Liver (tissue), 9 donors: ENCODE results near the gene LOXL3. TPM values are rescaled to one million over a fixed set of nuclear protein-coding genes. Genes with fewer than 3 reads are reported as not detected.

Source experiments
- DNase-seq: peaks from one replicate; pipeline ENCODE4 v3.0.0-alpha.2; 2017; ENCODE audit warnings: low spot score
- H3K27ac ChIP-seq, 2 donors: one replicate each; pipeline ENCODE4 v1.7.0; 2013; ENCODE audit warnings: inconsistent platforms in 2 of 2, low read length in 2 of 2, control low read depth in 1 of 2, low read depth in 1 of 2, mild to moderate bottlenecking in 1 of 2
- H3K27me3 ChIP-seq, 4 donors: one replicate each; pipeline versions ENCODE4 v1.6.1 to v1.7.0; 2013; ENCODE audit warnings: low read length in 3 of 4, inconsistent platforms in 1 of 4, mild to moderate bottlenecking in 1 of 4, moderate library complexity in 1 of 4; ENCODE audit not compliant: control insufficient read depth in 4 of 4, insufficient read depth in 4 of 4
- H3K36me3 ChIP-seq, 4 donors: one replicate each; pipeline versions ENCODE4 v1.6.1 to v1.7.0; 2013; ENCODE audit warnings: low read length in 3 of 4, mild to moderate bottlenecking in 3 of 4, low read depth in 1 of 4, moderate library complexity in 1 of 4; ENCODE audit not compliant: control insufficient read depth in 4 of 4, insufficient read depth in 3 of 4
- H3K4me1 ChIP-seq, 4 donors: one replicate each; pipeline versions ENCODE4 v1.6.1 to v1.7.0; 2013; ENCODE audit warnings: low read length in 3 of 4, mild to moderate bottlenecking in 3 of 4, moderate library complexity in 1 of 4; ENCODE audit not compliant: control insufficient read depth in 4 of 4, insufficient read depth in 4 of 4
- H3K4me3 ChIP-seq, 3 donors: one replicate each; pipeline versions ENCODE4 v1.6.1 to v1.7.0; 2013; ENCODE audit warnings: low read length in 3 of 3, control low read depth in 1 of 3, low read depth in 1 of 3, mild to moderate bottlenecking in 1 of 3
- H3K9ac ChIP-seq, 2 donors: one replicate each; pipeline ENCODE4 v1.7.0; 2013; ENCODE audit warnings: low read length in 2 of 2, mild to moderate bottlenecking in 2 of 2, moderate library complexity in 2 of 2, control low read depth in 1 of 2, low read depth in 1 of 2
- H3K9me3 ChIP-seq, 4 donors: one replicate each; pipeline versions ENCODE4 v1.6.1 to v1.7.0; 2013; ENCODE audit warnings: low read length in 3 of 4; ENCODE audit not compliant: control insufficient read depth in 4 of 4
- ATF3 ChIP-seq: IDR thresholded peaks from 2 replicates; pipeline ENCODE4 v1.6.1; 2016; ENCODE audit warnings: antibody characterized with exemption
- CTCF ChIP-seq: fragments of 150-350 bp; IDR thresholded peaks from 2 replicates; pipeline ENCODE4 v1.5.1; 2017; ENCODE audit warnings: improper control_type of control experiment, low read depth, low read length; ENCODE audit not compliant: missing input control
- EGR1 ChIP-seq, 2 donors: IDR thresholded peaks; 2 replicates each; pipeline ENCODE4 v1.6.1; 2016 to 2018; ENCODE audit warnings: antibody characterized with exemption in 2 of 2, low read depth in 2 of 2
- FOXA1 ChIP-seq: IDR thresholded peaks from 2 replicates; pipeline ENCODE4 v1.6.1; 2016; ENCODE audit warnings: antibody characterized with exemption
- FOXA2 ChIP-seq: IDR thresholded peaks from 2 replicates; pipeline ENCODE4 v1.6.1; 2016; ENCODE audit warnings: antibody characterized with exemption
- GABPA ChIP-seq, 2 donors: IDR thresholded peaks in 1 of 2; conservative IDR thresholded peaks in 1 of 2; 2 replicates each; pipeline ENCODE4 v1.6.1; 2016; ENCODE audit warnings: antibody characterized with exemption in 2 of 2, mild to moderate bottlenecking in 1 of 2, moderate library complexity in 1 of 2
- HNF4A ChIP-seq, 2 donors: conservative IDR thresholded peaks; 2 replicates each; pipeline ENCODE4 v1.6.1; 2016; ENCODE audit warnings: antibody characterized with exemption in 2 of 2, mild to moderate bottlenecking in 2 of 2
- HNF4G ChIP-seq: IDR thresholded peaks from 2 replicates; pipeline ENCODE4 v1.6.1; 2016; ENCODE audit warnings: antibody characterized with exemption
- JUND ChIP-seq, 2 donors: IDR thresholded peaks; 2 replicates each; pipeline ENCODE4 v1.6.1; 2016; ENCODE audit warnings: antibody characterized with exemption in 2 of 2
- MAX ChIP-seq: IDR thresholded peaks from 2 replicates; pipeline ENCODE4 v1.6.1; 2016; ENCODE audit warnings: antibody characterized with exemption
- NR2F2 ChIP-seq: IDR thresholded peaks from 2 replicates; pipeline ENCODE4 v1.6.1; 2016; ENCODE audit warnings: antibody characterized with exemption
- RAD21 ChIP-seq, 2 donors: IDR thresholded peaks; 2 replicates each; pipeline ENCODE4 v1.6.1; 2016; ENCODE audit warnings: antibody characterized with exemption in 2 of 2, mild to moderate bottlenecking in 2 of 2
- REST ChIP-seq: IDR thresholded peaks from 2 replicates; pipeline ENCODE4 v1.6.1; 2016; ENCODE audit warnings: antibody characterized with exemption, mild to moderate bottlenecking
- RXRA ChIP-seq, 2 donors: IDR thresholded peaks; 2 replicates each; pipeline ENCODE4 v1.6.1; 2017 to 2018; ENCODE audit warnings: antibody characterized with exemption in 2 of 2, mild to moderate bottlenecking in 1 of 2
- SP1 ChIP-seq: IDR thresholded peaks from 2 replicates; pipeline ENCODE4 v1.6.1; 2018; ENCODE audit warnings: antibody characterized with exemption, mild to moderate bottlenecking
- TAF1 ChIP-seq: conservative IDR thresholded peaks from 2 replicates; pipeline ENCODE4 v1.6.1; 2016; ENCODE audit warnings: antibody characterized with exemption, mild to moderate bottlenecking
- YY1 ChIP-seq: IDR thresholded peaks from 2 replicates; pipeline ENCODE4 v1.6.1; 2016; ENCODE audit warnings: antibody characterized with exemption, mild to moderate bottlenecking
- ZBTB33 ChIP-seq: IDR thresholded peaks from 2 replicates; pipeline ENCODE4 v1.6.1; 2016; ENCODE audit warnings: antibody characterized with exemption
- WGBS: extraction: QIAGEN DNeasy Blood & Tissue Kit; methylation state at CpG from one replicate; pipeline ENCODE4 v1.1.7; 2013; 5-methylcytosine and 5-hydroxymethylcytosine counted together
- polyA plus RNA-seq, 2 donors: library from polyadenylated mRNA; stranded (reverse) in 1 of 2; unstranded in 1 of 2; fragments of 200-250 nt in 1 of 2; fragments of >200 nt in 1 of 2; fragmentation: Nextera tagmentation in 1 of 2; extraction: Ambion mirVana in 1 of 2; gene quantifications; one replicate each; pipeline versions ENCODE4 v1.2.1 to v1.2.3, GENCODE V29; 2013 to 2015
- total RNA-seq, 2 donors: library from RNA; depleted of rRNA; stranded (reverse); fragments of >200 nt; gene quantifications; one replicate each; pipeline ENCODE4 v1.2.3, GENCODE V29; 2014
- donor health status: healthy.
- donor health status: healthy.
- donor health status: healthy.
- donor health status: healthy.
- donor health status: healthy.

LOXL3 gene
- total and polyA plus RNA-seq, 4 donors: 0.31 to 2.8 (median 1.3) TPM

GRCh38 chr2:74569686-74570085 lies 15.9 kb upstream of the LOXL3 start:
- no peaks in the 10 kb centered on the region for H3K4me1 ChIP-seq
- WGBS: 94% methylated on average over 1 of the region's 1 CpG
- no peak overlapping the region for H3K9ac ChIP-seq
- H3K27me3 ChIP-seq: no peaks in the 10 kb centered on the region
- no peak overlapping the region for H3K4me3 ChIP-seq
- H3K9me3 ChIP-seq: no peaks in the 10 kb centered on the region
- no peaks in the 10 kb centered on the region for H3K36me3 ChIP-seq
- H3K27ac ChIP-seq: no peak overlapping the region
- TF ChIP-seq FOXA1 (no peak), FOXA2 (no peak), TAF1 (no peak)
- DNase-seq: no peak

- Histone ChIP-seq H3K27me3 (no peaks in the 10 kb centered on the region), H3K9me3 (no peaks in the 10 kb centered on the region), H3K36me3 (no peaks in the 10 kb centered on the region), H3K4me1 (no peaks in the 10 kb centered on the region), H3K27ac (no peak overlapping the region), H3K4me3 (no peak overlapping the region), H3K9ac (no peak overlapping the region)
- no peak for DNase-seq
- TF ChIP-seq ZBTB33: no peak
- no peak for TF ChIP-seq FOXA2
- TF ChIP-seq RAD21 (IDR thresholded peaks at IDR 0.05): no peak
- no peak for TF ChIP-seq HNF4G
- no peak for TF ChIP-seq CTCF
- TF ChIP-seq REST: no peak
- no peak for TF ChIP-seq YY1
- no peak for TF ChIP-seq RXRA (IDR thresholded peaks at IDR 0.05)
- TF ChIP-seq EGR1 (IDR thresholded peaks at IDR 0.05; ENCODE audit: low read depth in 2 of 2): no peak
- TF ChIP-seq HNF4A (conservative IDR thresholded peaks at IDR 0.05): no peak
- TF ChIP-seq GABPA (IDR thresholded peaks at IDR 0.05 in 1 of 2, conservative IDR thresholded peaks at IDR 0.05 in 1 of 2): no peak
- no peak for TF ChIP-seq ATF3
- TF ChIP-seq NR2F2: no peak
- no peak for TF ChIP-seq SP1
- TF ChIP-seq MAX: no peak
- TF ChIP-seq JUND (IDR thresholded peaks at IDR 0.05): no peak
- TF ChIP-seq FOXA1: no peak
- 84% methylated on average over 5 of the region's 5 CpGs for WGBS
Measured at GRCh38 chr2:74567881-74568280, 14.1 kb upstream of the LOXL3 start.
